Measurements from ENCODE around the gene RSRC1.

Gene RSRC1

GRCh38 chr3:158520433-158520832 lies 410.5 kb downstream of the RSRC1 start:
- in situ Hi-C loops (cut with HindIII; ENCODE audit: low pct_ligation_motif_present, low sequenced_read_pairs) = no loop called here
- TF ChIP-seq, protein P1, sequence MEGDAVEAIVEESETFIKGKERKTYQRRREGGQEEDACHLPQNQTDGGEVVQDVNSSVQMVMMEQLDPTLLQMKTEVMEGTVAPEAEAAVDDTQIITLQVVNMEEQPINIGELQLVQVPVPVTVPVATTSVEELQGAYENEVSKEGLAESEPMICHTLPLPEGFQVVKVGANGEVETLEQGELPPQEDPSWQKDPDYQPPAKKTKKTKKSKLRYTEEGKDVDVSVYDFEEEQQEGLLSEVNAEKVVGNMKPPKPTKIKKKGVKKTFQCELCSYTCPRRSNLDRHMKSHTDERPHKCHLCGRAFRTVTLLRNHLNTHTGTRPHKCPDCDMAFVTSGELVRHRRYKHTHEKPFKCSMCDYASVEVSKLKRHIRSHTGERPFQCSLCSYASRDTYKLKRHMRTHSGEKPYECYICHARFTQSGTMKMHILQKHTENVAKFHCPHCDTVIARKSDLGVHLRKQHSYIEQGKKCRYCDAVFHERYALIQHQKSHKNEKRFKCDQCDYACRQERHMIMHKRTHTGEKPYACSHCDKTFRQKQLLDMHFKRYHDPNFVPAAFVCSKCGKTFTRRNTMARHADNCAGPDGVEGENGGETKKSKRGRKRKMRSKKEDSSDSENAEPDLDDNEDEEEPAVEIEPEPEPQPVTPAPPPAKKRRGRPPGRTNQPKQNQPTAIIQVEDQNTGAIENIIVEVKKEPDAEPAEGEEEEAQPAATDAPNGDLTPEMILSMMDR (IDR thresholded peaks at IDR 0.05; ENCODE audit: low read depth, low read length, missing control alignments) = no peak
- no peak for DNase-seq

GRCh38 chr3:158522221-158523136 lies 412.6 kb downstream of the RSRC1 start:
- Histone ChIP-seq H3K4me3 (ENCODE audit: low read depth, low read length) (no peak overlapping the region), H3K27ac (no peak overlapping the region), H3K27me3 (replicated peaks) (no peaks in the 10 kb centered on the region), H3K36me3 (replicated peaks) (no peaks in the 10 kb centered on the region)
- no peak for DNase-seq
- TF ChIP-seq, protein P1 (IDR thresholded peaks at IDR 0.05; ENCODE audit: low read depth, low read length, missing control alignments) = no peak
- in situ Hi-C loops (cut with HindIII; ENCODE audit: low pct_ligation_motif_present, low sequenced_read_pairs) = no loop called here

More at GRCh38 chr3:158520433-158520832, 410.5 kb downstream of the RSRC1 start:
- H3K4me3 ChIP-seq (ENCODE audit: low read depth, low read length) = no peak overlapping the region
- H3K36me3 ChIP-seq (replicated peaks) = no peaks in the 10 kb centered on the region
- no peak overlapping the region for H3K27ac ChIP-seq
- H3K27me3 ChIP-seq (replicated peaks) = no peaks in the 10 kb centered on the region

- Histone ChIP-seq H3K4me3 (ENCODE audit: low read depth, low read length) (no peak overlapping the region), H3K27me3 (replicated peaks) (no peaks in the 10 kb centered on the region), H3K36me3 (replicated peaks) (no peaks in the 10 kb centered on the region), H3K27ac (no peak overlapping the region)
- no peak for DNase-seq
- in situ Hi-C loops (cut with HindIII; ENCODE audit: low pct_ligation_motif_present, low sequenced_read_pairs) = no loop called here
- TF ChIP-seq, protein P1 (IDR thresholded peaks at IDR 0.05; ENCODE audit: low read depth, low read length, missing control alignments) = no peak
Measured at GRCh38 chr3:158528076-158528674, 418.3 kb downstream of the RSRC1 start.

DNA sequence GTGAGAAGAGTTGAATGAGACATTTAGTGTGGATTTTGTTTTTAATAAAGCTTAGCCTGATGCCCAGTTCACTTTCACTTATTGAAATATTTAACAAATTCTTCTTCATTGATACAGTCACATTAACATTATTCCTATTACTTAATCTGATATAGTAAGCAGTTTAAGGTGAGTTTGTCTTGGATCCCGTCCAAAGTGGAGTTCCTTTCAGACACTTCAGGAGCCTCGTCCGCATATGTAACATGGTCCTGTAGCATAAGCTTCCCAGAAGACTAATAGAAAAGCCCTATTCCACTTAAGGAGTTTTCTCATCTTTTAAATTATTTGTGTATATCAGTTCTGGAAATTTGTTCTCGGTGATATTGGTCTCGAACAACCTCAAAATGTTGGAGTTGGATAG lies 421.4 kb downstream of the RSRC1 start:
- no peaks in the 10 kb centered on the region for H3K27me3 ChIP-seq (replicated peaks)
- no peak overlapping the region for H3K4me3 ChIP-seq (ENCODE audit: low read depth, low read length)
- no peak overlapping the region for H3K27ac ChIP-seq
- no peak for DNase-seq
- TF ChIP-seq, protein P1 (IDR thresholded peaks at IDR 0.05; ENCODE audit: low read depth, low read length, missing control alignments) = no peak
- no peaks in the 10 kb centered on the region for H3K36me3 ChIP-seq (replicated peaks)
- in situ Hi-C loops (cut with HindIII; ENCODE audit: low pct_ligation_motif_present, low sequenced_read_pairs) = no loop called here

- no peak overlapping the region for H3K27ac ChIP-seq
- TF ChIP-seq, protein P1 (IDR thresholded peaks at IDR 0.05; ENCODE audit: low read depth, low read length, missing control alignments) = peak; percentile 58
- H3K36me3 ChIP-seq (replicated peaks) = no peaks in the 10 kb centered on the region
- no peak overlapping the region for H3K4me3 ChIP-seq (ENCODE audit: low read depth, low read length)
- H3K27me3 ChIP-seq (replicated peaks) = no peaks in the 10 kb centered on the region
- DNase-seq = peak; percentile 40
- in situ Hi-C loops (cut with HindIII; ENCODE audit: low pct_ligation_motif_present, low sequenced_read_pairs) = no loop called here
Measured at GRCh38 chr3:158532099-158532734, 422.3 kb downstream of the RSRC1 start.

Measured in brain microvascular endothelial cell (primary cell).